HG02885 (cell line): Measurements from ENCODE around the gene TCN1.
"Not testable (repeated sequence)": the region's sequence is repeated elsewhere in the genome, so short reads cannot be mapped to it uniquely, and the experiment has no call there.

Experiments used
- ATAC-seq: cut with Tn5 transposase; IDR thresholded peaks from one replicate; pipeline ENCODE4 v1.9.1; 2021; ENCODE audit warnings: mild to moderate bottlenecking; ENCODE audit not compliant: unreplicated experiment, poor library complexity

TCN1 gene

DNA sequence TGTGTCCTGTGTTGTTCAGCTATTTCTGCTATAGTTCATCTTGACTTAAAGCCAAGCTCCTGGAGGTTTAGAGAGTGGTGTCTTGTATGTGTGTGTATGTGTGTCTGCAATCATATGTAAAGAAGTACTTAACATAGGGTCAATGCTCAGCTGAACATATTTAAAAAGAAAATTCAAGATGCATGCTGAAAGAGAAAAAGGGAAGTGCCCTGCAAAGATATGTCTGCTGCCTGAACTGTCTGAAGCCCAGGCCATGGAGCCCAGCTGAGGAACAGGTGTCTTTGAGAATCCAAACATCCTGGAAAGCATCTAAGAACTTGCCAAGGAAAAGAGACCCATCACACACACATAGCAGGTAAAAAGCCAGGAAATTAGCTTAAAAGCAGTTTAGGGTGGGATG, 6.6 kb downstream of the TCN1 start:
- no peak for ATAC-seq

DNA sequence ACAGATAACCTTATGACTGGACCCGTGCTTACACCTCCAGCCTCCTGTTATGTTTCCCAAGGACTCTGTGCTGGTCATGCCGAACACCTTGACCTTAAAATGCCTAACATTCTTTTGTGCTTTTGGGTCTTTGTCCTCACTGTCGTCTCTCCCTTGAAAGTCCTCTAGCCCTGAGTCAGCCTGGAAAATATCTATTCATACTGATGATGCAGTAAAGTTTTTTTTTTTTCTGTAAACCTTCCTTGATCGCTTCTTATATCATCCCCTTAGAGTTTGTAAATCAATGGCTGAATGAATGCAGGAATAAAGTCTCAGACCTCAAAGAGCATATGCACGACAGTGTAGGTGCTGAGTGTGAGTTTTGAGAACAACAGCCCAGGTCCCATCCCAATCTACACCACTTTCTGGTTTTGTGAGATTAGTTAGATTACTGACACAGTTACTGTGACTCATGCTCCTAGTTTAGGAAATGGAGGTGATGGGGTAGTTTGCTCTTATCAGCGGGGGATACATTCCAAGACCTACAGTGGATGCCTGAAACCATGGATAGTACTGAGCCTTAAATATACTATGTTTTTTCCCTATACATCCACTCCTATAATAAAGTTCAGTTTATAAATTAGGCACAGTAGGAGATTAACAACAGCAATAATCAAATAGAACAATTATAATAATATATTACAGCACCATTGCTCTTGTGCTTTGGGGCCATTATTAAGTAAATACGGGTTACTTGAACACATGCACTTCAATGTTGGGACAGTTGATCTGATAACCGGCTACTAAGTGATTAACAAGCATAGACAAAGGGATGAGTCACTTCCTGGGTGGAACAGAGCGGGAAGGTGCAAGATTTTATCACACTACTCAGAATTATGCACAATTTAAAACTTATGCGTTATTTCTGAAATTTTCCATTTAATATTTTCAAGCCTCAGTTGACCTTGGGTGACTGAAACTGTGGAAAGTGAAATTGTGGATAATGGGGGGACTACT, 8.6 kb downstream of the TCN1 start:
- no peak for ATAC-seq

DNA sequence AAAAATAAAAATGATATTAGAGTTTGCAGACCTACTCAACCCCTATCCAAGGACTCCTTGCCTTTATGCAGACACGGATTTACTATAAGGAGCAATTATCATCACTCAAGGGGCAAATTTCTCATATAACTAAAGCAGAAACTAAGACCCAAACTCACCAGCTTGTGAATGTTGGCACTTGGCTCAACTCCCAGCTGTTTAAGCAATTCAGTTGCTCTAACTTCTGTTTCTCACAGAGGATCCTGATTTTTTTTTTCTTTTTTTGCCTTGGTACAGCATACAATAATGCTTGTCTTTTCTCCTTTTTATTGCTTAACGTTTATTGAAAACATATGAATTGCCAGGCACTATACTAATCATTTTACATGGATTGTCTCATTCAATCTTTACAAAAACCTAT, 11.4 kb downstream of the TCN1 start:
- no peak for ATAC-seq

DNA sequence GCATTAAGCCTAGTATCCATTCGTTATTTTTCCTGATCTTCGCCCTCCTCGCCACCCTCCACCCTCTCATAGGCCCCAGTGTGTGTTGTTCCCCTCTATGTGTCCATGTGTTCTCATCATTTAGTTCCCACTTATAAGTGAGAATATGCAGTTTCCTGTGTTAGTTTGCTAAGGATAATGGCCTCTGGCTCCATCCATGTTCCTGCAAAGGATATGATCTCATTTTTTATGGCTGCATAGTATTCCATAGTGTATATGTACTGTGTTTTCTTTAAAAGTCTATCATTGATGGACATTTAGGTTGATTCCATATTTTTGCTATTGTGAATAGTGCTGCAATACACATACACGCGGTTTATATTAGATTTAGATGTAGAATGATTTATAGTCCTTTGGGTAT, 14.9 kb downstream of the TCN1 start:
- ATAC-seq: not testable (repeated sequence)

DNA sequence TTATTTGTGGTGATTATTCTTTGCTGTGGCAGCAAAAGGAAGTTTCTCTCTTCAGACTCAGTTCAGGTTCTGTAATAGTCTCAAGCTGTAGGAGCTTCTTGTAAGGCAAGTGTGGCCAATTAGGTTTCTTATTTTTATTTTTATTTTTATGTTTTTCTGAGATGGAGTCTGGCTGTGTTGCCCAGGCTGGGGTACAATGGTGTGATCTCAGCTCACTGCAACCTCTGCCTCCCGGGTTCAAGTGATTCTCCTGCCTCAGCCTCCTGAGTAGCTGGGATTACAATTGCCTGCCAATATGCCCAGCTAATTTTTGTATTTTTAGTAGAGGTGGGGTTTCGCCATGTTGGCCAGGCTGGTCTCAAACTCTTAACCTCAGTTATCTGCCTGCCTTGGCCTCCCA, 16.7 kb downstream of the TCN1 start:
- ATAC-seq: not testable (repeated sequence)

DNA sequence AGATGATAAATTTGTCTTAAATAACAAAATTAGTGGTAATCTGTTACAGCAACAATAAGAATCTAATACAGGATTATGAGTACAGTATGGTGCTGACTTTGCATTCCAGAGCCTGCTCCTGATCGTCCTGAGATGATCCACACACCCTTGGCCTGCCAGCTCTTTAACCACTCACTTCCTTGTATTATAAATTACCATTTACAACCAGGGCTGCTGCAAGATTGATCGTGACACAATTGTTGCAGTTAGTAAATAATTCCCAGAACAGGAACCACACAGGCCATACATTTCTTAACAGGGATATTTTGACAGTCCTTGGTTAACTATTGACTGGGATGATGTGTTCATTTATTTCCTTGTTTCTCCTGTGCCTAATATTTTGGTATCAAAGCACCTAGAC, 17.2 kb downstream of the TCN1 start:
- no peak for ATAC-seq

DNA sequence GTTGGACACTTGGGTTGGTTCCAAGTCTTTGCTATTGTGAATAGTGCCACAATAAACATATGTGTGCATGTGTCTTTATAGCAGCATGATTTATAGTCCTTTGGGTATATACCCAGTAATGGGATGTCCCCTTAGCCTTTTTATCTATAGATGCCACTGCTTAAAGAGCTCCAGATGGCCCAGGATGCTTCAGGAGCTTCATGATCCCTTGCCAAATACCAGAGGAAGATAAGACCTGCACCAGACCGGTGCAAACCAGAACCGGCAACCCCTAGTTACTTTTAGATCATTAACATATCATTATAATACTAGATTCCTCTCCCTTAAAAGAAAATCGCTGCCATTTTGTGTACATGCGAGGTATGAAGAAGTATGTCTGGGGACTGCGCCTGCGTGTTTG, 17.8 kb downstream of the TCN1 start:
- ATAC-seq: not testable (repeated sequence)

DNA sequence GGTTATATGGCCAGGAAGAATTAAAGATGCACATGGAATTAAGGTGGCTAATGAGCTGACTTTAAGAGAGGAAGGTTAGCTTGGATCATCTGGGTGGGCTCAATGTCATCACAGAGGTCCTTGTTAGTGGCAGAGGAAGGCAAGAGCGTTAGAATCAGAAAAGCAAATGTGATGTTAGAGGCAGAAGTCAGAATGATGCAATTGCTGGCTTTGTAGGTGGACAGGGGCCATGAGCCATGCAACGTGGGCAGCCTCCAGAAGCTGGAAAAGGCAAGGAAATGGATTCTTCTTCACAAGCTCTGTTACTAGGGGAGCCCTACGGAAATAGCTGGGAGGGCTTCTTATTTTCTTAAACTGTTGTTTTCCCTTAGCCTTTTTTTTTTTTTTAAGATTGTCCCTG, 18.7 kb downstream of the TCN1 start:
- ATAC-seq: no peak

DNA sequence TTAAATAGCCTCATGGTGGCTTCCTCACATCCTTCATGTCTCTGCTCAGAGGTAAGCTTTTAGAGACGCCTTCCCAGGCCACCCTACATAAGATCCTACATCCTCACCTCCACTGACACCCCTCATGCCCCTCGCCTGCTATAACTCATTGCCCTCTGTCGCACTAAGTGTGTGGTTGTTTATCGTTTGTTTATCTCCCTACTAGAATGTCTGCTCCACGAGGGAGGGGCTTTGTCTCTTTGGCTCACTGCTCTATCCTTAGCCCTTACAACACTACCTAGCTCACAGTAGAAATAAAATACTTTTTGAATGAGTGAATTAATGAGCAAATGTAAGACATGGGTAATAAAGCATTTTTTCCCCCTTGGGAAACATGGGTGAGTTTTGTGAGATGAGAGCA, 19.7 kb downstream of the TCN1 start:
- ATAC-seq: no peak

DNA sequence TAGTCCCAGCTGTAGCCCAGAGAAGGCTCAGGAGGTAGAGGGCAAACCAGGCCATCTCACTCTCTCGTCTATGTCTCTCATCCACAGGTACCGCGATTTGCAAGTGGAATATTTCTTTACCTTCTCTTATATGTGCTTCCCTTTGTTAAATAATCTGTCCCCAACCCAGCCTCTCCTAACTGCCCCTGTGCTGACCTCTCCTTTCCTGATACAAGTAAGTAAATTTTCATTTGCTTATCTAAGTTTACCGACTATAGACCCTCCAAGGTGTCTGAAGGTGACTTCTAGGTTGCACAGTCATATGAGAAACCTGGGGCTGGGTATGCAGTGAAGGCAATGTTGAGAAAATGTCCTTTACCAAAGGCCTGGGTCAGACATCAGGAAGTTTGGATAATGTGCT, 20.9 kb downstream of the TCN1 start, which contains the start of gene CBLIF:
Gene CBLIF, minus strand, starts transcription at position 101 of the 400 bp plus-strand sequence. Its CDS starts 46 bp downstream, at position 55.
- ATAC-seq: no peak

DNA sequence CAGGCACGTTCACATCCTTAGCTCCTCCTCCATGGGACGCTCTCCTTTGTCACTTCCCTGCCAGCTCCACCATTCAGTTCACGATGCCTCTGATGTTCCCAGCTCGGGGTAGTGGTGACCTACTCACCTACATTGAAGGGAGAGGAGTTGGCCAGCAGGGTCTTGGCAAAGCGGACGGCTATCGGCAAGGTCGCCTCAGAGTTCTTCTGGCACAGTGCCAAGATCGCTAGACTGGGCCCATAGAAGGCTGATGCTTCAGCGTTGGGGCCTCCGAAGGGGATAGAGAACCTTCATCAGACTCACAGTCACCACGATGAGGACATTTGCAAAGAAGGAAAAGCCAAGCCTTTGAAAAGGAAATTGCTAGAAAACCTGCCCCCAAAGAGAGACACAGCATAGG, 24.0 kb downstream of the TCN1 start:
- no peak for ATAC-seq

DNA sequence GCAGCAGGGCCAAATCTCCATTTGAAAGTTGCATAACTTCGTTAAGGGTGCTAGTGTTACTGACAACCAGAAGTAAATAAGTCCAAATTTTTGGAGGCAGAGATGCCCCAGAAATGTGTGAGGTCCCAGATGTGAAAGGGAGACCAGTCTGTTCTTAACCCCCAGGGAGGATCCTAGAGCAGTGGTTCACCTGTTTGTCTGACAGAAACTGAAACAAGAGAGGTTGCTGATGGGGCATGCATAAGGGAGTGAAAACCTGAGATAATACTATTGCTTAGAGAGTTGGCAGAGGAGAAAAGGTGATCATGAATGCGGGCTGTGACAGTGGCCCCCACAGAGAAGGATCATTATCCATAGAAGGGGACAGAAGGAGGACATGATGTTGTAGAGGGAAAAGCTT, 24.8 kb downstream of the TCN1 start:
- no peak for ATAC-seq

DNA sequence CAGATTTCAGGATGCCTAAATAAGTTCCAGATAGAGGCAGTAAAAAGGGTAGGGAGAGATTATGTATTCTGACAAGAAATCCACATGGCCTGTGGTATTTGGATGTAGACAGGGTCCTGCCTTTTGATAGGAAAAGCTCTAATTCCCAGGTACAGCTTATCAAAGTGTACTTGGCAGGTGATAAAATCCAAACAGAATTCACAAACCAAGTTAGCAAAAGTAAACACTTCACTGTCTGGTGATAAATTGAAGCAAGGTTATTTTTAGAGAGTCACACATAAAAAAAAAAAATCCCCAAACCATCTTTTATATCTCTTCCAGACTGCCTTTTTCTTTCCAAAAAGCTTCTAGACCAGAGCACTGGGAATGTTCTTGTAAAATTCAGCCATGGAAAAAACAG, 26.7 kb downstream of the TCN1 start:
- ATAC-seq: no peak

DNA sequence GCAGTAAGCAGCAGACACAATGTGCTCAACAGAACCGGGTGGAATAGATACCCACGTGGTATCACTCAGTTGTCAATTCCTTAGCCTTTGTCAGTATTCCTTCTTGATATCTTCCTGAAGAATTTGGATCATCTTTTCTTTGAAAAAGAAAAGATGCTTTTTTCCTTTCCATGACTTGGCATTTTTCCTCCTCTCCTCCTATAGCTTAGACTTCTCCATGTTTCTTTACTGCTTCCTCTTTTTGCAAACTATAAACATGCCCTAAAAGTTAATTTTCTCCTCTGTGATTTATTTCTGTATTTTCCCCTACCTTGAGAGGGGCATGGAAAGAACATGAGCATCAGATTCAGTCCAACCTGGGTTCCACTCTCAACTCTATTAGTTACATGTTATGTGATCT, 32.7 kb downstream of the TCN1 start:
- no peak for ATAC-seq

DNA sequence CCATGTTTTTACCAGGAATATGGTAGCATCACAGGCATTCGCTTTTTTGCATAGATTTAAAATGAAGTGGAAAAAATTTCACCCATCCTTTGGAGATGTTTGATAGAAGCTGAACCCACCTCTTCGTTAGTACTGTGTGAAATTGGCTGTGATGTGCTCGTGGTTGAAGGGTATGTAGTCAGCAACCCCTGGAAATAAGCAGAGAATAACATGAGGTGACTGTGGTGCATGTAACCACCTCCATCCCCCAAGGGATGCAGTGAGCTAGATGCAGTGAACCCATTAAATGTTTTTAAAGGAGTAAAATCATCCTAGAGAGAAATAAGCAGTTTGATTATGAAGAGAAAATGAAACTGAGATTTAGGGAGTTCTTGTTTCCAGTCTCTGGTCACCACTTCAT, 36.9 kb downstream of the TCN1 start:
- no peak for ATAC-seq

DNA sequence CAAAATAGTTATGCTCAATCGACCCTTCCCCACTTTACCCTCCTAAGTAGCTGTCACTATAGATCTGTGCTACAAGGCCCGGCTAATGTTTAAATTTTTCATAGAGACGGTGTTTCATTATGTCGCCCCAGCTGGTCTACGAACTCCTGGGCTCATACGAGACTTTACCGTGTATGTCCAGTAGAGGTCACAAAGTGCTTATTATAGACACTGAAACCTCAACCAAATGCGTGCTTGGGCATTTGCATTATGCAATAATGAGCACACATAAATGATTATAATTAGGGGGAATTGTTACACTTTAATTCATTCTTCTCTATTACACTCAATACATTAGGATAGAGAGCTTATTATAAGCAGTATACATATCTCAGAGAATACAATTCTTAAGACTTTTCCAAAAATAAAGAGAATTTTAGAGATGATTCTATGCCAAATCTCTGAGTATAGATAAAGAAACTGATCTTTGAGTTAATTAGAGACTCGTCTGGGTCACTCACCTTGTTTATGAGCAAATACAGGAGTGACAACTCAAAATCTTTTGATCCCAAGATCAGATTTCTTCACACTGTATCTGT, 43.2 kb downstream of the TCN1 start:
- ATAC-seq: peak; percentile 96

DNA sequence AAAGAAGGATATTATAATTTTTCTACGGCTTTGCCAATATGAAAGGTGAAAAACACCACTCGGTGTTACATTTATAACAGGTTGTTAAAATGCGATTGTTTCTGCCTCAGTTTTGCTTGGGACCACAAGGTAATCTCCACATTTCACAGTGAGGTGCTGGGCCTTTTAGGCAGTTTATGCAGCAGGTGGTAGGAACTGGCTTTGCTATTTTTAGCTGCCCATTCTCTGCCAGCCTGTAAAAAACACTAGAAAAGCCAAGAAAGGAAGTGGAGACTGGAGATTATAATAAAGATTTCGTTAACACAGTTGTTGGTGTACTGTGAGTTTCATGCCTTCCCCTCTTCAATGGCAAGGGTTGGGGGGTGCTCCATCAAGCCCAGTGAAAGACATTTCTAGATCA, 47.7 kb downstream of the TCN1 start:
- no peak for ATAC-seq

DNA sequence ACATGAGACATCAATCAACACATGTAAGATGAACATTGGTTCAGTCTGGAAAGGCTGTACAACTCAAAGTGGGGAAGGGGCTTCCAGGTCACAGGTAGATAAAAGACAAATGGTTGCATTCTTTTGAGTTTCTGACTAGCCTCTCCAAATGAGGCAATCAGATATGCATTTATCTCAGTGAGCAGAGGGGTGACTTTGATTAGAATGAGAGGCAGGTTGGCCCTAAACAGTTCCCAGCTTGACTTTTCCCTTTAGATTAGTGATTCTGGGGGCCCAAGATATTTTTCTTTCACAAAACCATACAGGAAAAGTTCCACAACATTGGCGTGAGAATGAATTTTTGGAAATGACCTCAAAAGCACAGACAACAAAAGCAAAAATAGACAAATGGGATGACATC, 49.9 kb downstream of the TCN1 start:
- not testable (repeated sequence) for ATAC-seq

DNA sequence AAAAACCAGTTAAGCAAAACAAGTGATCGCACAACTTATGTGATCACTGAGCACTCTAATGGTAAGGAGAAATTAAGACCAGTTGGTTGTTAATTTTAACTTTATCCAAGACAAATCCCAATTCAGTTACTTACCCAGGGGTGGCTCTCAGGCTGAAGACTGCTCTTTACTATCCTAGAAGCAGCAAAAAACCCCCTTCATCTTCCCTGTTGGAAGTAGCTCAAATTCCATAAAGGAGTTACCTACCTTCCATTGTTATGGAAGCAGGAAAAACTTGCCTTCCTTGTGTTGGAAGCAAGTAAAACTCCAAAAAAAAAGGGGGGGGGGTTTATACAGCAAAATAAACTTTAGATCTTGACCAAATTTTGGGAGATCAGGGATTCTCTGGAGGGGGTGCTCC, 50.5 kb downstream of the TCN1 start:
- ATAC-seq: no peak

DNA sequence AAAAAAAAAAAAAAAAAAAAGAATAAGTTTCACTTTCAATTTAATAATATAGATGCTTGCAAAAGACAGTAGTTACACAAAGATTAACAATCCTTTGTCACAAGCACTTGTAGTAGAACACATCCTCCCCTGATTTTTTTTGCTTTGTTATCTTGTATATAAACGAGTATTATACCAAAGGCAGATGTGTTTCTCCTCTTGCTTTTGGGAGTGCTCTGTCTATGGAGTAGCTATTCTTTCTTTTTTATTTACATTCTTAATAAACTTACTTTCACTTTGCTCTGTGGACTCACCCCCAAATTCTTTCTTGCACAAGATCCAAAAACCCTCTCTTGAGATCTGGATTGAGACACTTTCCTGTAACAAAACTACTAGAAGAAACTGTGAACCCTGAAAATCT, 52.3 kb downstream of the TCN1 start:
- no peak for ATAC-seq

DNA sequence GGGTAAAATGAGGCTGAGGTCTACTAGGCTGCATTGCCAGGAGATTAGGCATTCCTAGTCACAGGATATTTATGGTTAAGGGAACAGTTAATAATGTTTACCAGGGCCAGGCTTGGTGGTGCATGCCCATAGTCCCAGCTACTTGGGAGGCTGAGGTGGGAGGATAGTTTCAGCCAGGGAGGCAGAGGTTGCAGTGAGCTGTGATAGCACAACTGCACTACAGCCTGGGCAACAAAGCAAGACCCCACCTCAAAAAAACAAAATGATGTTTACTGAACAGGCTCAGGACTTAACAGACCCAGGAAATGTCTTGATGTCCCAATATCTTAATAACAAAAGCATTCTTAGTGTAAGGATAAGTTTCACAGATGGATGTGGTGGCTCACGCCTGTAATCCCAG, 52.9 kb downstream of the TCN1 start:
- ATAC-seq: no peak

DNA sequence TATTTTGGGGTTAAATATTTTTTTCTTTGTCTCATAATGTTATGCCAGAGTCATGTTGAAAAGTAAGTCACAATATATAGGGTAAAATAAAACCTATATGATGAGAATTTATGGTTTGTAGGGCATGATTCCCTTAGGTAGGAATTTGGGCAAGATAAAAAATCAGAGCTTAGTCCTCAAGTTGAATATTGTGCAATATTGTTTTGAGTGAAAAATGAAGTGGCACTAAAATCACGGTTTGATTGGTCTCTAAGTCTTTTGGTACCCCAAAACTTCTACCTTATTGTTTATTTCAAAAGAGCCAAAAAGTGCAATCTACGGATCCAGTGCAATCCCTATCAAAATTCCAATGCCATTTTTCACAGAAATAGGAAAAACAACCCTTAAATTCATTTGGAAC, 54.1 kb downstream of the TCN1 start:
- ATAC-seq: no peak
